Activated T-cell treated with anti-CD3 and anti-CD28 coated beads, Interleukin-2, amount 50 U/mL, for 48 hours (primary cell): ENCODE data around the gene MMEL1.

Experiments used
- DNase-seq, 2 experiments: peaks; one replicate each; pipeline ENCODE4 v3.0.0-alpha.2; 2020

Gene MMEL1

GRCh38 chr1:2590233-2591141, 42.3 kb downstream of the MMEL1 start:
- DNase-seq: no peak

GRCh38 chr1:2589431-2590232, 43.2 kb downstream of the MMEL1 start:
- no peak for DNase-seq

- DNase-seq: no peak
These were observed 44.0 kb downstream of the MMEL1 start for GRCh38 chr1:2588661-2589430.

- no peak for DNase-seq
These were observed 44.8 kb downstream of the MMEL1 start for GRCh38 chr1:2587860-2588571.

- peak; percentile 56 to 65 for DNase-seq
These were observed 45.6 kb downstream of the MMEL1 start for GRCh38 chr1:2587071-2587859.

GRCh38 chr1:2586154-2587070, 46.4 kb downstream of the MMEL1 start, which contains the start of gene PRXL2B:
PRXL2B (plus strand) TSS chr1:2586777; CDS start chr1:2586886, 109 bp downstream.
- peak; percentile 98 to 99 for DNase-seq

- DNase-seq: peak; percentile 75 to 78
These were observed 47.3 kb downstream of the MMEL1 start for GRCh38 chr1:2585318-2586092.

- no peak for DNase-seq
These were observed 48.0 kb downstream of the MMEL1 start for GRCh38 chr1:2584686-2585317.

- no peak for DNase-seq
These were observed 48.9 kb downstream of the MMEL1 start for GRCh38 chr1:2583871-2584351.

- peak; percentile 58 to 61 for DNase-seq
These were observed 49.5 kb downstream of the MMEL1 start for GRCh38 chr1:2583331-2583791.

GRCh38 chr1:2582391-2582790, 50.4 kb downstream of the MMEL1 start:
- no peak for DNase-seq

GRCh38 chr1:2580691-2581090, 52.1 kb downstream of the MMEL1 start:
- no peak for DNase-seq

- no peak for DNase-seq
These were observed 54.1 kb downstream of the MMEL1 start for GRCh38 chr1:2578758-2579118.

- DNase-seq: peak; percentile 73 to 75
These were observed 55.2 kb downstream of the MMEL1 start for GRCh38 chr1:2577565-2578075.

GRCh38 chr1:2575801-2576663, 56.8 kb downstream of the MMEL1 start:
- DNase-seq: no peak

GRCh38 chr1:2574350-2574749, 58.5 kb downstream of the MMEL1 start:
- DNase-seq: no peak

- no peak for DNase-seq
These were observed 59.4 kb downstream of the MMEL1 start for GRCh38 chr1:2573250-2573920.
